ENCODE results near the gene METTL17. TPM values are rescaled to one million over a fixed set of nuclear protein-coding genes. Genes with fewer than 3 reads are reported as not detected.

Gene METTL17
- total and polyA plus RNA-seq, 10 donors = 58.9 to 119 (median 77.6) TPM

- TF ChIP-seq POLR2A (IDR thresholded peaks at IDR 0.05) = no peak
- TF ChIP-seq, protein P1, sequence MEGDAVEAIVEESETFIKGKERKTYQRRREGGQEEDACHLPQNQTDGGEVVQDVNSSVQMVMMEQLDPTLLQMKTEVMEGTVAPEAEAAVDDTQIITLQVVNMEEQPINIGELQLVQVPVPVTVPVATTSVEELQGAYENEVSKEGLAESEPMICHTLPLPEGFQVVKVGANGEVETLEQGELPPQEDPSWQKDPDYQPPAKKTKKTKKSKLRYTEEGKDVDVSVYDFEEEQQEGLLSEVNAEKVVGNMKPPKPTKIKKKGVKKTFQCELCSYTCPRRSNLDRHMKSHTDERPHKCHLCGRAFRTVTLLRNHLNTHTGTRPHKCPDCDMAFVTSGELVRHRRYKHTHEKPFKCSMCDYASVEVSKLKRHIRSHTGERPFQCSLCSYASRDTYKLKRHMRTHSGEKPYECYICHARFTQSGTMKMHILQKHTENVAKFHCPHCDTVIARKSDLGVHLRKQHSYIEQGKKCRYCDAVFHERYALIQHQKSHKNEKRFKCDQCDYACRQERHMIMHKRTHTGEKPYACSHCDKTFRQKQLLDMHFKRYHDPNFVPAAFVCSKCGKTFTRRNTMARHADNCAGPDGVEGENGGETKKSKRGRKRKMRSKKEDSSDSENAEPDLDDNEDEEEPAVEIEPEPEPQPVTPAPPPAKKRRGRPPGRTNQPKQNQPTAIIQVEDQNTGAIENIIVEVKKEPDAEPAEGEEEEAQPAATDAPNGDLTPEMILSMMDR (IDR thresholded peaks at IDR 0.05 in 8 of 11, conservative IDR thresholded peaks at IDR 0.05 in 3 of 11) = no peak
- TF ChIP-seq POLR2AphosphoS5 (IDR thresholded peaks at IDR 0.05) = no peak
Observed at GRCh38 chr14:20997564-20997963, 7.8 kb downstream of the METTL17 start.

GRCh38 chr14:20998139-20998538 lies 8.4 kb downstream of the METTL17 start:
- H3K4me3 ChIP-seq = no peak overlapping the region
- intact Hi-C loops (cut with DNase I; ENCODE audit: low total_unique reads) = no loop called here
- no peaks in the 10 kb centered on the region for H3K9me3 ChIP-seq
- 86 to 96% (median 88%) methylated on average over 3 of the region's 3 CpGs for WGBS, 5 donors
- no peak overlapping the region for H3K27ac ChIP-seq
- no peaks in the 10 kb centered on the region for H3K27me3 ChIP-seq (replicated peaks in 1 of 7)
- H3K36me3 ChIP-seq = peaks cover 2 to 52% (median 44%) of the 10 kb centered on the region in 6 donors
- DNase-seq = no peak
- H3K4me1 ChIP-seq = no peaks in the 10 kb centered on the region
- no peak for TF ChIP-seq POLR2A (IDR thresholded peaks at IDR 0.05)
- TF ChIP-seq POLR2AphosphoS5 (IDR thresholded peaks at IDR 0.05) = no peak
- TF ChIP-seq, protein P1 (IDR thresholded peaks at IDR 0.05 in 8 of 11, conservative IDR thresholded peaks at IDR 0.05 in 3 of 11) = no peak

More at GRCh38 chr14:20997564-20997963, 7.8 kb downstream of the METTL17 start:
- WGBS, 5 donors = 70 to 86% (median 83%) methylated on average over 6 of the region's 6 CpGs
- Histone ChIP-seq H3K9me3 (no peaks in the 10 kb centered on the region), H3K27me3 (replicated peaks in 1 of 7) (no peaks in the 10 kb centered on the region), H3K36me3 (peaks cover 2 to 58% (median 49%) of the 10 kb centered on the region in 6 donors), H3K4me3 (no peak overlapping the region), H3K4me1 (peaks cover 0 to 3% (median 0%) of the 10 kb centered on the region in 6 donors), H3K27ac (no peak overlapping the region)
- DNase-seq = no peak
- intact Hi-C loops (cut with DNase I; ENCODE audit: low total_unique reads) = no loop called here

GRCh38 chr14:20998674-20999366 lies 9.0 kb downstream of the METTL17 start, which contains the start of gene SLC39A2:
SLC39A2 (plus strand) TSS chr14:20999293; CDS start chr14:20999447, 154 bp downstream.
- TF ChIP-seq POLR2A (IDR thresholded peaks at IDR 0.05) (no peak), POLR2AphosphoS5 (IDR thresholded peaks at IDR 0.05) (no peak)
- TF ChIP-seq, protein P1 (IDR thresholded peaks at IDR 0.05 in 8 of 11, conservative IDR thresholded peaks at IDR 0.05 in 3 of 11) = no peak
- intact Hi-C loops (cut with DNase I; ENCODE audit: low total_unique reads) = no loop called here
- Histone ChIP-seq H3K27ac (peak within 1 kb of the TSS in 1 of 8 donors; percentile 0), H3K9me3 (no peaks in the 10 kb centered on the region), H3K4me1 (no peaks in the 10 kb centered on the region), H3K36me3 (peaks cover 2 to 46% (median 37%) of the 10 kb centered on the region in 6 donors), H3K27me3 (replicated peaks in 1 of 7) (no peaks in the 10 kb centered on the region), H3K4me3 (no peak within 1 kb of the TSS)
- no peak for DNase-seq
- WGBS, 5 donors = 68 to 80% (median 76%) methylated on average over 6 of the region's 6 CpGs

DNA sequence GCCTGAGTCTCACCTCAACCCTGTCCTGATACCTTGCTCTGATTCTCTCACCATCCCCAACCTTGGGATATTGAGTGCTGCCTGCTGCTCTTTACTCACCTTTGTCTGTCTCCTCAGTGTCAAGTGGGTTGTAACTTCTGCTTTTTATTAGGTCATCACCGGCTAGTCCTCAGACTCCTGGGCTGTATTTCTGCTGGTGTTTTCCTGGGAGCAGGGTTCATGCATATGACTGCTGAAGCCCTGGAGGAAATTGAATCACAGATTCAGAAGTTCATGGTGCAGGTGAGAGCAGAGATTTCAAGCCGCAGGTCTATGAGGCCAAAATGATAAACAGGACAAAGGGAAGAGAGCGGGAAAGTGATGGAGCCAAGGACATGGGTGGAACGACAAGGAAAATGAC lies 9.8 kb downstream of the METTL17 start:
- peaks cover 2 to 38% (median 29%) of the 10 kb centered on the region in 6 donors for H3K36me3 ChIP-seq
- DNase-seq = no peak
- no peaks in the 10 kb centered on the region for H3K9me3 ChIP-seq
- TF ChIP-seq POLR2A (IDR thresholded peaks at IDR 0.05) (no peak), POLR2AphosphoS5 (IDR thresholded peaks at IDR 0.05) (no peak)
- TF ChIP-seq, protein P1 (IDR thresholded peaks at IDR 0.05 in 8 of 11, conservative IDR thresholded peaks at IDR 0.05 in 3 of 11) = no peak
- H3K27ac ChIP-seq = no peak overlapping the region
- no peaks in the 10 kb centered on the region for H3K4me1 ChIP-seq
- intact Hi-C loops (cut with DNase I; ENCODE audit: low total_unique reads) = no loop called here
- 78 to 86% (median 78%) methylated on average over 4 of the region's 4 CpGs for WGBS, 5 donors
- H3K4me3 ChIP-seq = no peak overlapping the region
- H3K27me3 ChIP-seq (replicated peaks in 1 of 7) = no peaks in the 10 kb centered on the region
